T1000 (cell line): ENCODE data around the gene PEX16.

ENCODE experiments used
- DNase-seq: peaks from one replicate; lab custom pipeline; 2025; ENCODE audit warnings: mixed read lengths; lab: John Stamatoyannopoulos, UW

PEX16 gene

DNA sequence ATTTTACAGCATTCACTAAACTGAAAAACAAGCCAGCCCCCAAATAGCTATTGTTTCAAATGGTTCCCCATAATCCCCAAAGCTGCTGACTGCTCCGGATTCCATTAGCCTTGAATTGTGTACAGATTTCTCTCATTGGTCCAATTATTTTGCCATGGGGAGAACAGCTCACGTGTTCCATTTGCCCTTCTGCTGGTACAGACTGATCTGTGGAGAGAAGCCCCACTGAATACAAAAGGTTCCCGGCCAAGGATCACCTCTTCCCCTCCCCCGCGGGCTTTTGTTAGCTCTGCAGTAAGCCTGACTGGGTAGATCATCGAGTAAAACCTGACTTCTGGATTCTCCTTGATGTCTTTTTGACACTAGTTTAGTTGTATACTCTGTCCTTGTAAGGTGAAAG lies 41.3 kb downstream of the PEX16 start:
- no peak for DNase-seq

DNA sequence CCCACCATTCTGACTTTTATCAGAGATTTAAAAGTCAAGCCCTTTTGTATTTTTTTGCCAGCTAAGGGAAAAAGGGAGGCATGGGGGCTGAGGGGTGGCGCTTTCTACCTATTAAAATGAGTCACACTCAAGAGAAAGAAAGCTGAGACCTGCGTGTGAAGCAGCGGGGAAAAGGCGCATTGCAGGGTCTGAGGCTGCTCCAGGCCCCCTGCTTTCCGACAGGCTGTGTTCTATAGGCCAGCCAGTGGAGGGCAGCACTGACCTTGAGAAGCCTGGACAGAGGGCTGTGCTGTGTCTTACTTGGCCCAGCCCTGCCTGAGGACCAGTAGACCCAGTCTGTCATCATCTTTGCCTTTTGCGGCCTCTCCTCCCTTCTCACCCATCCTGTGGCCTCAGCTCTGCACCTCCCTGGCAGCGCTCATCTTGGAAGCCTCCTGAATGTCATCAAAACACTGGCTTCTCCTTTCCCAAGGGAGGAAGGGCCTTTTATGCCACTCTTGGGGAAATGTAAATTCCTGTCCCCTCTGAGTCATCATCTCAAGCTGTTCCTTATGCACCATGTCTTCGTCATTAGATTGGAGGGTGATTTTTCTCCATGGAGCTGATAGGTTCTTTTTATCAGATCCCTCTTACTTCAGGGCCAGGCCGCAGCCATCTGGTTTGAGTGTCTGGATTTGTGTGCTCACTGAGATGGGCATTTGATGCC lies 44.9 kb downstream of the PEX16 start:
- DNase-seq: peak; percentile 83

DNA sequence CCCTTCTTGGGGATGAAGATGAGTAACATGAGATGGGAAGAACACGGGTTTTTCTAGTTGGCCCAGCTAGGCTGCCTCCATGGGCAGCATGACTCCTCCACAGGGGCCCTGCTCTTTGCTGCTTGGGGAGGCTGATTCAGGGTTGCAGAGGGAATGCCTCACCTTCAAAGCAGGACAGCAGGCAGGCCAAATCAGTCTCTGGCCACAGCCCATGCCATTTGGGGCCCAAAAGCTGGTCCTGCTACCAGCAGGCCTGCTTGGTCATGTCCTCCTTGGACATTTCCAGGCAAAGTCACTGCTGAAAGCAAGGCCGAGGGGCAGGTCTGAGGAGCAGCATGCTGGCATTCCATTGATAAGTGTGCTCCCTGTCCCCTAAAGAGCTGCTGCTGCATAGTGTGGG lies 46.0 kb downstream of the PEX16 start:
- no peak for DNase-seq

DNA sequence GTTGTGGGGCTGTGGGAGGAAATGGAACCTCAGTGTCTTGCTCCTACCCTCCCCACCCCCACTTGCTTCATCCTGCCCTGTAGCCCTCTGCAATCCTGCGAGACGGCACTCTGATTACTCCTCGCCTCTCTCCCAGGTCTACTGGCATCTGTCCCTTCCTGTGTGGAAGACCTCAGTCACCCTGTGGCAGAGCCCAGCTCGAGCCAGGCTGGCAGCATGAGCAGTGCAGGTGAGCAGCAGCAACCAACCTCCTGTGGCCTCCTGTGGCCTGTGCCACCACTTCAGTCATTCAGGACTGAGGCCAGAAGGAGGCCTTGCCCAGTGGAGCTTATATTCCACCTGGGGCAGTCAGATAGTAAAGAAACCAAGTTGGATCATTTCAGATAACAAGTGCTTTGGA lies 47.0 kb downstream of the PEX16 start:
- no peak for DNase-seq

DNA sequence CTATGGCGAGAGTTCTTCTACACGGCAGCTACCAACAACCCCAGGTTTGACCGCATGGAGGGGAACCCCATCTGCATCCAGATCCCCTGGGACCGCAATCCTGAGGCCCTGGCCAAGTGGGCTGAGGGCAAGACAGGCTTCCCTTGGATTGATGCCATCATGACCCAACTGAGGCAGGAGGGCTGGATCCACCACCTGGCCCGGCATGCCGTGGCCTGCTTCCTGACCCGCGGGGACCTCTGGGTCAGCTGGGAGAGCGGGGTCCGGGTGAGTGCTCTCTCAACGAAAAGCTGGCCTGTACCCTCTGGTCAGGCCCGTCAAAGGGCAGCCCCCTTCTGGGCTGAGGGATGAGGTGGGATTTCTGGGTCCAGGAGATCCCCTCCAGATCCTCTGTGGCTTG lies 48.1 kb downstream of the PEX16 start:
- DNase-seq: no peak

DNA sequence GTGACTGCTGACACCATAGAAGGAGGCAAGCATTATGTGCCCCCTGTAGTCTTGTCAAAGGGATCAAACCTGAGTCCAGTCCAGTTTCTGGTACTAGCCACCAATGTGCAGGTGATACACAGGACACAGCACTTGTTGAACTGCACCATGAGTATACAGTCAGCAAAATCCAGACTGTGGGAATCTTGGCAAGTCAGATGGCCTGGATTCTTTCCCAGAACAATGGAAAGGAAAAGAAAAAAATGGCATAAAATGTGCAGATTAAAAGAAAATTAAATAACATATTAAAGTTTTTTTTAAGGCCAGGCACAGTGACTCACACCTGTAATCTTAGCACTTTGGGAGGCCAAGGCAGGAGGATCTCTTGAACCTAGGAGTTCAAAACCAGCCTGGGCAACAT lies 53.6 kb downstream of the PEX16 start:
- no peak for DNase-seq

DNA sequence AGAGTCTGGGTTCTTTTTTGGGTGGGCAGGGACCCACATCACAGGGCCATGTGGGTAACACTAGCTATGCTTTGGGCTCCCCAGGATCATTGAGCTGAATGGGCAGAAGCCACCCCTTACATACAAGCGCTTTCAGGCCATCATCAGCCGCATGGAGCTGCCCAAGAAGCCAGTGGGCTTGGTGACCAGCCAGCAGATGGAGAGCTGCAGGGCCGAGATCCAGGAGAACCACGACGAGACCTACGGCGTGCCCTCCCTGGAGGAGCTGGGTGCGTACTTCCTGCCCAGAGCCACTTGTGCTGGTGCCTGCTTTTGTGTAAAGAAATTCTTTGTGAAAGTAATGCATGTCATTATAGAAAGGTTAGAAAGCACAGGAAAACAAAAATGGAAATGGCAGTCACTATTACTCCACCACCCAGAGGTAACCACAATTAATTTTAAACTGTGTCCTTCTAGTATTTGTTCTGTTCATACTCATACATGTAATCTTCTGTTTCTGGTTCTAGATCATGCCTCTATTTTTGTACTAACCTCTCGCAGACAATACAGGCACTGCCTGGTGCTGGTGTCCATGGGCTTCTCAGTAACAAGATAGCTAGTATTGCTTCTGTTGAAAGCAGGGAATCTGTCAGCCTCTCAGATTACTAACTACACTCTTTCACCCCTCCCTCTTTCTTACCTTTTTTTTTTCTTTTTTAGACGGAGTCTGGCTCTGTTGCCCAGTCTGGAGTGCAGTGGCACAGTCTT lies 56.7 kb downstream of the PEX16 start:
- no peak for DNase-seq

DNA sequence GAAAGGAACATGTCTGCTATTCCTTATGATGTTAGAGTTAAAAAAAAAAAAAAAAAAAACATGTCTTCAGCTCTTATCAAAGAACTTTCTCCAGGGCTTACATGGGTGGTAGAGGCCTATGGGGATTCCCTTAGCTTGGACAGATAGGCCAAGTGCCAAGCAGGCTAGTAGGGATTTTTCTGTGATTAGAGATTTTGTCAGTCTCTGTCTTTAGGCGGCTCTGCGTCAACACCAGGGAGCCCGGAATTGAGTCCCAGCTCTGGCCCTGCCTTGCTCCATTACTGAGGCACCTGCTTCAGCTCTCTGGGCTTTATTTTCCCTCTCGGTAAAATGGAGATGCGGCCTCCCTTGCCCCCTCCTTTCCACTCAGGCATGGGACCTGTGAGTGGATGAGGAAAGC lies 57.3 kb downstream of the PEX16 start:
- DNase-seq: no peak
